Neuronal stem cell (in vitro differentiated cells): ENCODE results near the gene CD2AP.

Source experiments
- DNase-seq: peaks from one replicate; pipeline ENCODE4 v3.0.0-alpha.2; 2013; ENCODE audit warnings: low spot score
- H2AFZ ChIP-seq: one replicate; pipeline ENCODE4 v1.6.1; 2013; ENCODE audit warnings: mild to moderate bottlenecking, low read length, inconsistent platforms
- H2AK5ac ChIP-seq: 2 replicates; pipeline ENCODE4 v1.6.1; 2013; ENCODE audit warnings: low read depth, mild to moderate bottlenecking, inconsistent platforms, low read length, moderate library complexity, mixed read lengths
- H2BK120ac ChIP-seq: 2 replicates; pipeline ENCODE4 v1.6.1; 2013; ENCODE audit warnings: low read depth, mild to moderate bottlenecking, inconsistent platforms, low read length, moderate library complexity, mixed read lengths
- H2BK12ac ChIP-seq: one replicate; pipeline ENCODE4 v1.6.1; 2013; ENCODE audit warnings: low read length, inconsistent platforms
- H2BK15ac ChIP-seq: 2 replicates; pipeline ENCODE4 v1.6.1; 2013; ENCODE audit warnings: mild to moderate bottlenecking, low read length, inconsistent platforms, mixed read lengths
- H2BK5ac ChIP-seq: one replicate; pipeline ENCODE4 v1.6.1; 2013; ENCODE audit warnings: inconsistent platforms, mild to moderate bottlenecking, low read length, moderate library complexity
- H3K14ac ChIP-seq: one replicate; pipeline ENCODE4 v1.6.1; 2013; ENCODE audit warnings: low read length, inconsistent platforms
- H3K18ac ChIP-seq: 2 replicates; pipeline ENCODE4 v1.6.1; 2013; ENCODE audit warnings: low read length, inconsistent platforms
- H3K23ac ChIP-seq: 2 replicates; pipeline ENCODE4 v1.6.1; 2013; ENCODE audit warnings: low read depth, mild to moderate bottlenecking, mixed read lengths, low read length, inconsistent platforms; ENCODE audit not compliant: poor library complexity
- H3K27ac ChIP-seq: replicated peaks from 3 replicates; pipeline ENCODE4 v1.5.1; 2013; ENCODE audit warnings: low read length, inconsistent platforms
- H3K27me3 ChIP-seq, 3 experiments: 2 replicates each; pipeline ENCODE4 v1.6.1; 2013; ENCODE audit warnings: low read length in 3 of 3, mild to moderate bottlenecking in 2 of 3, inconsistent platforms in 1 of 3, low read depth in 1 of 3, mixed read lengths in 1 of 3, moderate library complexity in 1 of 3; ENCODE audit not compliant: control insufficient read depth in 3 of 3, insufficient read depth in 3 of 3
- H3K36me3 ChIP-seq, 2 donors: replicated peaks in 1 of 2; 2 replicates each; pipeline ENCODE4 v1.6.1; 2013; ENCODE audit warnings: low read length in 2 of 2; ENCODE audit not compliant: control insufficient read depth in 2 of 2, insufficient read depth in 2 of 2
- H3K4ac ChIP-seq: 2 replicates; pipeline ENCODE4 v1.6.1; 2013; ENCODE audit warnings: inconsistent platforms, mild to moderate bottlenecking, low read length, moderate library complexity
- H3K4me1 ChIP-seq, 2 donors: 1 replicate in 1 of 2; 2 replicates in 1 of 2; pipeline ENCODE4 v1.6.1; 2013; ENCODE audit warnings: low read length in 2 of 2, low read depth in 1 of 2; ENCODE audit not compliant: control insufficient read depth in 2 of 2, insufficient read depth in 1 of 2
- H3K4me2 ChIP-seq: one replicate; pipeline ENCODE4 v1.6.1; 2013; ENCODE audit warnings: mild to moderate bottlenecking, low read length, inconsistent platforms; ENCODE audit not compliant: insufficient read depth, poor library complexity, severe bottlenecking
- H3K4me3 ChIP-seq, 2 donors: 2 replicates each; pipeline ENCODE4 v1.5.1; 2013; ENCODE audit warnings: low read length in 2 of 2, mild to moderate bottlenecking in 2 of 2, inconsistent platforms in 1 of 2, moderate library complexity in 1 of 2
- H3K79me1 ChIP-seq: one replicate; pipeline ENCODE4 v1.6.1; 2013; ENCODE audit warnings: low read depth, mild to moderate bottlenecking, inconsistent platforms, low read length, moderate library complexity
- H3K9ac ChIP-seq: one replicate; pipeline ENCODE4 v1.6.1; 2013; ENCODE audit warnings: mild to moderate bottlenecking, low read depth, low read length, inconsistent platforms; ENCODE audit not compliant: poor library complexity
- H3K9me3 ChIP-seq, 2 donors: replicated peaks in 1 of 2; 2 replicates each; pipeline versions ENCODE3 to v1.6.1; 2013; ENCODE audit warnings: low read length in 2 of 2, mild to moderate bottlenecking in 2 of 2, inconsistent platforms in 1 of 2, low read depth in 1 of 2, mixed read lengths in 1 of 2, moderate library complexity in 1 of 2; ENCODE audit not compliant: control insufficient read depth in 2 of 2, insufficient read depth in 1 of 2
- H4K8ac ChIP-seq: one replicate; pipeline ENCODE4 v1.6.1; 2013; ENCODE audit warnings: low read depth, mild to moderate bottlenecking, inconsistent platforms, low read length, moderate library complexity
- H4K91ac ChIP-seq: one replicate; pipeline ENCODE4 v1.6.1; 2013; ENCODE audit warnings: low read length, low read depth, mild to moderate bottlenecking, inconsistent platforms; ENCODE audit not compliant: poor library complexity
- WGBS, 2 donors: extraction: QIAGEN DNeasy Blood & Tissue Kit; methylation state at CpG; one replicate each; pipeline ENCODE4 v1.1.7; 2013; ENCODE audit warnings: missing lambda C conversion rate in 2 of 2, mixed read lengths in 1 of 2; ENCODE audit not compliant: insufficient read length in 2 of 2, insufficient replicate concordance in 1 of 2; ENCODE audit errors: extremely low coverage in 2 of 2; 5-methylcytosine and 5-hydroxymethylcytosine counted together

The CD2AP gene

GRCh38 chr6:47447722-47448121 lies 29.9 kb upstream of the CD2AP start:
- Histone ChIP-seq H2BK15ac (no peak overlapping the region), H3K27me3 (peaks cover 0 to 3% (median 0%) of the 10 kb centered on the region in 3 experiments), H2BK120ac (no peak overlapping the region), H3K4me2 (no peak overlapping the region), H3K9ac (no peak overlapping the region), H3K18ac (no peak overlapping the region), H3K27ac (no peak overlapping the region), H3K9me3 (no peaks in the 10 kb centered on the region), H2AK5ac (no peak overlapping the region), H4K91ac (no peak overlapping the region), H2AFZ (no peak overlapping the region), H3K4ac (no peak overlapping the region), H3K4me3 (no peak overlapping the region), H2BK12ac (no peak overlapping the region), H3K14ac (no peak overlapping the region), H3K4me1 (no peaks in the 10 kb centered on the region), H3K23ac (no peak overlapping the region), H3K79me1 (no peaks in the 10 kb centered on the region), H4K8ac (no peak overlapping the region), H3K36me3 (no peaks in the 10 kb centered on the region), H2BK5ac (no peak overlapping the region)
- DNase-seq = no peak
- no CpG with 5 or more reads among the region's 1 CpG for WGBS, 2 donors

- Histone ChIP-seq H2AK5ac (no peak overlapping the region), H2BK15ac (no peak overlapping the region), H3K14ac (no peak overlapping the region), H3K23ac (no peak overlapping the region), H3K4me2 (no peak overlapping the region), H3K9ac (no peak overlapping the region), H3K18ac (no peak overlapping the region), H2BK5ac (no peak overlapping the region), H2BK12ac (no peak overlapping the region), H4K91ac (no peak overlapping the region), H2BK120ac (no peak overlapping the region), H3K4ac (no peak overlapping the region), H2AFZ (no peak overlapping the region), H3K4me1 (no peaks in the 10 kb centered on the region), H3K79me1 (no peaks in the 10 kb centered on the region), H3K36me3 (no peaks in the 10 kb centered on the region), H3K9me3 (no peaks in the 10 kb centered on the region), H3K27me3 (peaks cover 0 to 3% (median 2%) of the 10 kb centered on the region in 3 experiments), H3K27ac (no peak overlapping the region), H3K4me3 (no peak overlapping the region), H4K8ac (no peak overlapping the region)
- no peak for DNase-seq
- WGBS, 2 donors = no CpG with 5 or more reads among the region's 2 CpGs
Observed at GRCh38 chr6:47451162-47451561, 26.4 kb upstream of the CD2AP start.

- WGBS, 2 donors = no CpG with 5 or more reads among the region's 2 CpGs
- no peak overlapping the region for H3K4me3 ChIP-seq
- no peak for DNase-seq
Observed at GRCh38 chr6:47452899-47453298, 24.7 kb upstream of the CD2AP start.

GRCh38 chr6:47453372-47453936 lies 24.1 kb upstream of the CD2AP start:
- no peak overlapping the region for H4K91ac ChIP-seq
- H3K4me2 ChIP-seq = no peak overlapping the region
- no peak overlapping the region for H3K14ac ChIP-seq
- H3K18ac ChIP-seq = no peak overlapping the region
- WGBS, 2 donors = no CpG with 5 or more reads among the region's 4 CpGs
- no peak overlapping the region for H3K23ac ChIP-seq
- no peak overlapping the region for H3K27ac ChIP-seq
- H3K79me1 ChIP-seq = no peaks in the 10 kb centered on the region
- no peak overlapping the region for H3K9ac ChIP-seq
- no peak for DNase-seq
- H3K4ac ChIP-seq = no peak overlapping the region
- H4K8ac ChIP-seq = no peak overlapping the region
- no peak overlapping the region for H2BK120ac ChIP-seq
- no peak overlapping the region for H2BK15ac ChIP-seq
- no peak overlapping the region for H2AK5ac ChIP-seq
- H3K27me3 ChIP-seq = peaks cover 0 to 3% (median 2%) of the 10 kb centered on the region in 3 experiments
- no peak overlapping the region for H2BK12ac ChIP-seq
- no peak overlapping the region for H3K4me3 ChIP-seq
- H2BK5ac ChIP-seq = no peak overlapping the region
- H3K36me3 ChIP-seq = no peaks in the 10 kb centered on the region
- no peak overlapping the region for H2AFZ ChIP-seq
- no peaks in the 10 kb centered on the region for H3K9me3 ChIP-seq
- H3K4me1 ChIP-seq = no peaks in the 10 kb centered on the region

More at GRCh38 chr6:47452899-47453298, 24.7 kb upstream of the CD2AP start:
- Histone ChIP-seq H2BK12ac (no peak overlapping the region), H3K27ac (no peak overlapping the region), H2BK15ac (no peak overlapping the region), H3K4me2 (no peak overlapping the region), H3K36me3 (no peaks in the 10 kb centered on the region), H3K79me1 (no peaks in the 10 kb centered on the region), H2BK5ac (no peak overlapping the region), H3K23ac (no peak overlapping the region), H4K8ac (no peak overlapping the region), H3K4me1 (no peaks in the 10 kb centered on the region), H4K91ac (no peak overlapping the region), H3K27me3 (peaks cover 0 to 3% (median 2%) of the 10 kb centered on the region in 3 experiments), H3K14ac (no peak overlapping the region), H3K18ac (no peak overlapping the region), H3K9me3 (no peaks in the 10 kb centered on the region), H3K4ac (no peak overlapping the region), H2BK120ac (no peak overlapping the region), H2AFZ (no peak overlapping the region), H3K9ac (no peak overlapping the region), H2AK5ac (no peak overlapping the region)
